ENCODE measurements around the gene ZNF175. TPM values are rescaled to one million over a fixed set of nuclear protein-coding genes. Genes with fewer than 3 reads are reported as not detected.
A peak's percentile ranks its signal among the peaks of the same experiment; 100 is the strongest.

The ZNF175 gene
- total and polyA plus RNA-seq, 2 experiments from 2014 or later, result 2.3 to 6.3 TPM

GRCh38 chr19:51607077-51607476 lies 36.0 kb downstream of the ZNF175 start:
- Histone ChIP-seq H3K4me3 (no peak overlapping the region), H3K4me2 (no peak overlapping the region), H3K27ac (ENCODE audit: low read depth) (no peak overlapping the region), H2AFZ (no peak overlapping the region), H3K27me3 (ENCODE audit: insufficient read depth) (peaks cover 10% of the 10 kb centered on the region; the same call in 1 of the 2 replicates), H3K9me2 (ENCODE audit: insufficient read depth) (no peaks in the 10 kb centered on the region), H3K79me2 (replicated peaks; ENCODE audit: insufficient read depth) (no peaks in the 10 kb centered on the region), H3F3A (replicated peaks; ENCODE audit: low read depth) (no peaks in the 10 kb centered on the region), H4K20me1 (replicated peaks; ENCODE audit: insufficient read depth) (no peaks in the 10 kb centered on the region), H3K36me3 (ENCODE audit: insufficient read depth) (no peaks in the 10 kb centered on the region), H3K4me1 (ENCODE audit: insufficient read depth) (no peaks in the 10 kb centered on the region)
- peaks cover 20% of the 10 kb centered on the region for H3K36me3 Mint-ChIP-seq (ENCODE audit: low read depth)
- DNase-seq (ENCODE audit: low spot score), result no peak
- H3K27me3 Mint-ChIP-seq (ENCODE audit: insufficient read depth, low read depth, poor library complexity), result peaks cover 11% of the 10 kb centered on the region
- no peak overlapping the region for H3K27ac Mint-ChIP-seq
- TF ChIP-seq CTCF (conservative IDR thresholded peaks at IDR 0.05; ENCODE audit: low read depth in 2 of 2), result no peak
- peaks cover 83% of the 10 kb centered on the region for H3K9me3 Mint-ChIP-seq
- H3K4me1 Mint-ChIP-seq, result no peaks in the 10 kb centered on the region
- H3K4me3 Mint-ChIP-seq, result no peak overlapping the region
- no peak for ATAC-seq

- Histone ChIP-seq H4K20me1 (replicated peaks; ENCODE audit: insufficient read depth) (no peaks in the 10 kb centered on the region), H3K4me1 (ENCODE audit: insufficient read depth) (no peaks in the 10 kb centered on the region), H3K27me3 (ENCODE audit: insufficient read depth) (peaks cover 6% of the 10 kb centered on the region; the same call in 1 of the 2 replicates), H3K4me2 (no peak overlapping the region), H3K79me2 (replicated peaks; ENCODE audit: insufficient read depth) (no peaks in the 10 kb centered on the region), H3K27ac (ENCODE audit: low read depth) (no peak overlapping the region), H3K36me3 (ENCODE audit: insufficient read depth) (no peaks in the 10 kb centered on the region), H3F3A (replicated peaks; ENCODE audit: low read depth) (no peaks in the 10 kb centered on the region), H2AFZ (no peak overlapping the region), H3K4me3 (no peak overlapping the region), H3K9me2 (ENCODE audit: insufficient read depth) (no peaks in the 10 kb centered on the region)
- Mint-ChIP-seq H3K4me3 (no peak overlapping the region), H3K36me3 (ENCODE audit: low read depth) (peaks cover 19% of the 10 kb centered on the region), H3K9me3 (peaks cover 83% of the 10 kb centered on the region), H3K27ac (no peak overlapping the region), H3K27me3 (ENCODE audit: insufficient read depth, low read depth, poor library complexity) (peaks cover 8% of the 10 kb centered on the region), H3K4me1 (no peaks in the 10 kb centered on the region)
- ATAC-seq (peak; percentile 94), DNase-seq (ENCODE audit: low spot score) (peak; percentile 94)
- TF ChIP-seq CTCF (conservative IDR thresholded peaks at IDR 0.05; ENCODE audit: low read depth in 2 of 2) (peak; percentile 88 to 96), POLR2AphosphoS5 (IDR thresholded peaks at IDR 0.05; ENCODE audit: low read depth) (no peak), JUNB (IDR thresholded peaks at IDR 0.05; ENCODE audit: unreplicated experiment) (no peak), STAT1 (IDR thresholded peaks at IDR 0.05; ENCODE audit: unreplicated experiment) (no peak), ZNF114 (CRISPR knock-in tag; IDR thresholded peaks at IDR 0.05) (no peak), NANOG (IDR thresholded peaks at IDR 0.05; ENCODE audit: borderline replicate concordance) (no peak), EZH2 (IDR thresholded peaks at IDR 0.05; ENCODE audit: low read depth, unreplicated experiment) (no peak), ZNF462 (CRISPR knock-in tag; IDR thresholded peaks at IDR 0.05) (no peak)
These were observed 37.0 kb downstream of the ZNF175 start for GRCh38 chr19:51607920-51608562.
